Mucosa of rectum (tissue), 2 donors: ENCODE data around the gene SMURF2.
"Not testable (repeated sequence)": the region's sequence is repeated elsewhere in the genome, so short reads cannot be mapped to it uniquely, and the experiment has no call there.

ENCODE experiments used
- H3K27ac ChIP-seq, 2 donors: one replicate each; pipeline ENCODE4 v1.7.0; 2013; ENCODE audit warnings: inconsistent platforms in 2 of 2, low read depth in 2 of 2, low read length in 2 of 2
- H3K27me3 ChIP-seq, 2 donors: one replicate each; pipeline ENCODE4 v1.7.0; 2013; ENCODE audit warnings: low read length in 2 of 2; ENCODE audit not compliant: control insufficient read depth in 2 of 2, insufficient read depth in 2 of 2
- H3K36me3 ChIP-seq, 2 donors: one replicate each; pipeline ENCODE4 v1.7.0; 2013; ENCODE audit warnings: low read length in 2 of 2; ENCODE audit not compliant: control insufficient read depth in 2 of 2, insufficient read depth in 2 of 2
- H3K4me1 ChIP-seq, 2 donors: one replicate each; pipeline ENCODE4 v1.7.0; 2013; ENCODE audit warnings: low read length in 2 of 2, mild to moderate bottlenecking in 1 of 2; ENCODE audit not compliant: control insufficient read depth in 2 of 2, insufficient read depth in 2 of 2
- H3K4me3 ChIP-seq, 2 donors: one replicate each; pipeline ENCODE4 v1.7.0; 2013; ENCODE audit warnings: low read length in 2 of 2
- H3K9ac ChIP-seq, 2 donors: one replicate each; pipeline ENCODE4 v1.7.0; 2013; ENCODE audit warnings: low read length in 2 of 2, low read depth in 1 of 2, mild to moderate bottlenecking in 1 of 2
- H3K9me3 ChIP-seq, 2 donors: one replicate each; pipeline ENCODE4 v1.7.0; 2013; ENCODE audit warnings: low read length in 2 of 2; ENCODE audit not compliant: control insufficient read depth in 2 of 2
- donor health status: healthy.
- donor health status: Normal muscosa, but diverticular disease.

Gene SMURF2

DNA sequence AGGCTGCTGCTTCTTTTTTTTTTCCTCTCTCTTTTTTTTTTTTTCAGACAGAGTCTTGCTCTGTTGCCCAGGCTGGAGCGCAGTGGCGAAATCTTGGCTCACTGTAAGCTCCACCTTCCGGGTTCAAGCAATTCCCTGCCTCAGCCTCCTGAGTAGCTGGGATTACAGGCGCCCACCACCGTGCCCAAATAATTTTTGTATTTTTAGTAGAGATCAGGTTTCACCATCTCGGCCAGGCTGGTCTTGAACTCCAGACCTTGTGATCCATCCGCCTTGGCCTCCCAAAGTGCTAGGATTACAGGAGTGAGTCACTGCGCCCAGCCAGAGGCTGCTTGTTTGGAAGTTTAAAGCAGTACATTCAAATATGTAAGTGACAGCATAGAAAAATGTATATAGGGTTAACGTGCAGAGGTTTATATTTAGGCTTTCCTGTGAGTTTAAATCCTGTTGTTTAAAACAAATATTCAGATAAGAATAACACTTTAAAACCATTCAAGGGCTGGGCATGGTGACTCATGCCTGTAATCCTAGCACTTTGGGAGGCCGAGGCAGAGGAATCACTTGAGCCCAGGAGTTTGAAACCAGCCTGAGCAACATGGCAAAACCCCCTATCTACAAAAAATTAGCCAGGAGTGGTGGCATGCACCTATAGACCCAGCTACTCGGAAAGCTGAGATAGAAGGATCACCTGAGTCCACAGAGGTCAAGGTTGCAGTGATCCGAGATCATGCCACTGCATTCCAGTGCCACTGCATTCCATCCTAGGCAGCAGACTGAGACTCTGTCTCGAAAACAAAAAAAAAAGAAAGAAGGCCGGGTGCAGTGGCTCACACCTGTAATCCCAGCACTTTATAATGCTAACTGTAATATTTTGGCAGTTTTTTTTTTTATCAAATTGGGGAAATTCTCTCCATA, 6.0 kb upstream of the SMURF2 start:
- H3K4me1 ChIP-seq, H3K36me3 ChIP-seq, H3K9ac ChIP-seq, H3K27ac ChIP-seq, H3K4me3 ChIP-seq, H3K9me3 ChIP-seq, H3K27me3 ChIP-seq: not testable (repeated sequence)

GRCh38 chr17:64664299-64664981, 2.3 kb upstream of the SMURF2 start:
- not testable (repeated sequence) for H3K4me3 ChIP-seq, H3K27me3 ChIP-seq, H3K9me3 ChIP-seq, H3K27ac ChIP-seq, H3K36me3 ChIP-seq, H3K9ac ChIP-seq, H3K4me1 ChIP-seq

DNA sequence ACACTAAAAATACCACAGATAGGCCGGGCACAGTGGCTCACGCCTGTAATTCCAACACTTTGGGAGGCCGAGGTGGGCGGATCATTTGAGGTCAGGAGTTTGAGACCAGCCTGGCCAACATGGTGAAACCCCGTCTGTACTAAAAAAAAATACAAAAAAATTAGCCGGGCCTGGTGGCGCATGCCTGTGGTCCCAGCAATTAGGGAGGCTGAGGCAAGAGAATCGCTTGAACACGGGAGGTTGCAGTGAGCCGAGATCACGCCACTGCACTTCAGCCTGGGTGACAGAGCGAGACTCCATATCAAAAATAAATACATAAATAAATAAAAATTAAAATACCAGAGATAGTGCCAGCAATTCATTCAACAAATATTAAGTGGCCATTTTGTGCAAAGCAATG, 1.7 kb upstream of the SMURF2 start:
- not testable (repeated sequence) for H3K27me3 ChIP-seq, H3K9ac ChIP-seq, H3K27ac ChIP-seq, H3K9me3 ChIP-seq, H3K4me3 ChIP-seq, H3K36me3 ChIP-seq, H3K4me1 ChIP-seq

GRCh38 chr17:64662774-64663367, 764 bp upstream of the SMURF2 start:
- Histone ChIP-seq H3K9me3 (no peaks in the 10 kb centered on the region), H3K36me3 (no peaks in the 10 kb centered on the region), H3K9ac (peak overlapping the region; percentile 56 to 78), H3K27ac (no peak overlapping the region), H3K4me3 (peak overlapping the region; percentile 68 to 79), H3K4me1 (peaks cover 4 to 5% of the 10 kb centered on the region in 2 donors), H3K27me3 (no peaks in the 10 kb centered on the region)

DNA sequence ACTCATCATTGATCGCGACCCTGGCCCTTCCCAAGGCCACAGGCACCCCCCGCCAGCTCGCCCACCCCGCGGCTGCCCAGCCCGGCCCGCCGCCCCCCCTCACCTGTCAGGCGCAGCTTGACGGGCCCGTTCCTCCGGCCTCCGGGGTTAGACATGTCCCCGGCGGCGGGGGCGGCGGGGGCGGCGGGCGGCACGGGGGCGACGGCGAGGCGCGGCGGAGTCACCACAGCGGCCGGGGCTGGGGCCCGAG, 456 bp downstream of the SMURF2 start:
- Histone ChIP-seq H3K27ac (peak overlapping the region; percentile 78 to 83), H3K4me1 (peaks cover 4 to 5% of the 10 kb centered on the region in 2 donors), H3K27me3 (no peaks in the 10 kb centered on the region), H3K4me3 (peak overlapping the region; percentile 69 to 82), H3K9me3 (no peaks in the 10 kb centered on the region), H3K36me3 (no peaks in the 10 kb centered on the region), H3K9ac (peak overlapping the region; percentile 58 to 78)

GRCh38 chr17:64660978-64661725, 955 bp downstream of the SMURF2 start:
- H3K36me3 ChIP-seq, H3K9me3 ChIP-seq, H3K4me1 ChIP-seq, H3K27me3 ChIP-seq: not testable (repeated sequence)
- H3K9ac ChIP-seq, result peak overlapping the region; percentile 58 to 76
- H3K27ac ChIP-seq, result peak overlapping the region; percentile 78 to 83
- H3K4me3 ChIP-seq, result peak overlapping the region; percentile 69 to 82

DNA sequence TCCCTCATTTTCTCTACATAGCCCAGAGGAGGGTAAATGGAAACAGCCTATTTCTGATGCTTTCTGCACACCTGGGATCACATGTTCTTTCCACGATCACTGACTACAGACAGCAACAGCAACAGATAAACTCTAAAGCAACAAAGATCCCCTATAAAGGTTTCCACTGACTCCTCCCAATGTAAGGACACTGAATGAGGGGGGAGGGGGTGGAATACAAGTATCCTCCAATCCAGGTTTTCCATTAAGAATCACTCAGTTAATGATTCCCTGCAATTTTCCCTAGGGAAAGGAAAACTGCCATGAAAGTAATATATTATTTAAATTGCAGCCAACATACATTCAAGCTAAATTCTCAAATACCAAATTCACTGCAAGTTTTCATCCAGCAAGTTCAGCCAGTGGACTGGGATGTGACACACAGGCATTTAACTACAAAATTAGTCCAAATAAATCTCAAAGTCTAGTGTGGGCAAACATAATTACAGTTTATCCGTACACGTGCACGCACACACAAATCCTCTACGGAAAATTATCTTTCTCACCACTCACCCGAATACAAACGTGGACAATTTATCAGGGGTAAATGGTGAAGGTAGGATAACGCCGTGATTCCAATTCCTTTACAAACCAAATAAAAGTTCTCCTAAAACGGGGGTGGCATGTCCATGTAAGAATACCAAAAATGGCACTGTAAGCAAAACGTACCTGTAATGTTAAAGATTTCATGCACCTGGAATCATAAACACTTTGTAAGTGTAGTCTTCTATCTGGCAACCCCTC, 1.7 kb downstream of the SMURF2 start:
- not testable (repeated sequence) for H3K9me3 ChIP-seq, H3K36me3 ChIP-seq, H3K27me3 ChIP-seq, H3K4me1 ChIP-seq
- H3K9ac ChIP-seq, result peak overlapping the region in 1 of 2 donors; percentile 76
- peak overlapping the region; percentile 69 to 82 for H3K4me3 ChIP-seq
- peak overlapping the region in 1 of 2 donors; percentile 83 for H3K27ac ChIP-seq

DNA sequence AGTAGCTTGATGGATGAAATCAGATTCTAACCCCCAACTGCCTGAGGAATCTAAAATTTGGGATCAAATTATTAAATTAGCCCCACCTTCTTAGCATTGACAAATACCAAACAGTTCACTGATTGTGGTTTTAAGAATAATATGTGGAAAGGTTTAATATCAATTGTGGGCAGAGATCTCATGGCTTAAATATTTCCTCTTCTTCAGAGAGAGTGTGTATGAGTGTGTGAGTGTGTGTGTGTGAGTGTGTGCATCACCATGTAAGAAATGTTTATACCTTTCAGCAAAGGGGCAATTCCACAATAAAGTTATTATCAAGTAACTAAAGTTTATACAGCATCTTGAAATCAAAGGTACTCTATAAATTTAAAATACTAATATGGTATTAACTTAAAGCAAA, 3.2 kb downstream of the SMURF2 start:
- Histone ChIP-seq H3K4me3 (no peak overlapping the region), H3K9me3 (no peaks in the 10 kb centered on the region), H3K9ac (no peak overlapping the region), H3K36me3 (no peaks in the 10 kb centered on the region), H3K27me3 (no peaks in the 10 kb centered on the region), H3K4me1 (peaks cover 4 to 5% of the 10 kb centered on the region in 2 donors), H3K27ac (no peak overlapping the region)

DNA sequence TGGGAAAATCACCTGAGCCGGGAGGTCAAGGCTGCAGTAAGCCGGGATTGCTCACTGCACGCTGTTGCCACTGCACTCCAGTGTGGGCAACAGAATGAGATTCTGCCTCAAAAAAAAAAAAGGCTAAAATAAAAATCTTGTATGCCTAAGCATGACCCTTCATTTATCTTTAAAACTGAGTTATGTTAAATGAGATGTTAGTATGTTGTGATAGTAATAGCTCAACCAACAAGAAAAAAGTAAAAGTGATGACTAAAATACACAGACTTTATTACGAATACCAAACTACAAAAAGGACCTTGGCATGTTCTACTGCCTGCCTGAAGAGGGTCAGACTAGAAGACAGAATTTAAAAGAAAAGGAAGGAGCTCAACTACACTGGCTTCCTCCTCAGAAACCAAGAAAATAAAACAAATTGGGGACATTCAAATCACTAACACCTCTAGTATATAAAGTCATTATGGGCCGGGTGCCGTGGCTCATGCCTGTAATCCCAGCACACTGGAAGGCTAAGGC, 4.4 kb downstream of the SMURF2 start:
- Histone ChIP-seq H3K9me3 (no peaks in the 10 kb centered on the region), H3K27ac (no peak overlapping the region), H3K4me1 (peaks cover 2 to 4% of the 10 kb centered on the region in 2 donors), H3K36me3 (no peaks in the 10 kb centered on the region), H3K9ac (no peak overlapping the region), H3K27me3 (no peaks in the 10 kb centered on the region), H3K4me3 (no peak overlapping the region)
